ENCODE results near the gene GPR132. TPM values are rescaled to one million over a fixed set of nuclear protein-coding genes. Genes with fewer than 3 reads are reported as not detected.

GPR132 gene
- polyA plus RNA-seq, 2 of the 4 experiments (the other 2 are of a cell fraction) = 0.18 to 0.19 TPM

GRCh38 chr14:105042813-105043212, 22.4 kb downstream of the GPR132 start:
- ChIA-PET POLR2A (interaction anchor here (0.6 to 2.0 kb wide), 2 partner anchors 22 to 30 kb away, joined by 3 to 5 read pairs; partner anchors contain the start of gene CDCA4), CTCF (interaction anchor here (0.8 to 9.1 kb wide), 6 partner anchors 12 to 68 kb away, joined by 3 to 509 read pairs (median 57); partner anchors contain the start of genes CDCA4 and CLBA1)
- H3K27ac ChIP-seq = peak overlapping the region in 1 of 2 experiments; percentile 14; a peak in 1 of 6 replicates
- H3K4me2 ChIP-seq = no peak overlapping the region
- no peak for ATAC-seq
- TF ChIP-seq HOXB5 (CRISPR knock-in tag; IDR thresholded peaks at IDR 0.05) (no peak), CHD2 (IDR thresholded peaks at IDR 0.05; ENCODE audit: low read length, partially characterized antibody) (no peak), PBX3 (IDR thresholded peaks at IDR 0.05) (no peak), ZNF302 (CRISPR knock-in tag; IDR thresholded peaks at IDR 0.05) (no peak), TFCP2L1 (CRISPR knock-in tag; IDR thresholded peaks at IDR 0.05) (no peak), ESRRA (IDR thresholded peaks at IDR 0.05; ENCODE audit: borderline replicate concordance, low read length) (no peak), TP53 (CRISPR knock-in tag; IDR thresholded peaks at IDR 0.05) (no peak), BCL3 (IDR thresholded peaks at IDR 0.05) (no peak), NFE2L2 (conservative IDR thresholded peaks at IDR 0.05; ENCODE audit: low read length) (no peak), CBX2 (IDR thresholded peaks at IDR 0.05; ENCODE audit: borderline replicate concordance, low read depth) (no peak), CBX8 (IDR thresholded peaks at IDR 0.05) (no peak), HDAC2 (IDR thresholded peaks at IDR 0.05) (no peak), RARB (CRISPR knock-in tag; IDR thresholded peaks at IDR 0.05) (no peak), CTCF (IDR thresholded peaks at IDR 0.05) (no peak), PHF8 (IDR thresholded peaks at IDR 0.05; ENCODE audit: borderline replicate concordance, low read depth) (no peak)
- TF ChIP-seq, protein P1, sequence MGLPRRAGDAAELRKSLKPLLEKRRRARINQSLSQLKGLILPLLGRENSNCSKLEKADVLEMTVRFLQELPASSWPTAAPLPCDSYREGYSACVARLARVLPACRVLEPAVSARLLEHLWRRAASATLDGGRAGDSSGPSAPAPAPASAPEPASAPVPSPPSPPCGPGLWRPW (IDR thresholded peaks at IDR 0.05) = no peak
- TF ChIP-seq, protein P2, sequence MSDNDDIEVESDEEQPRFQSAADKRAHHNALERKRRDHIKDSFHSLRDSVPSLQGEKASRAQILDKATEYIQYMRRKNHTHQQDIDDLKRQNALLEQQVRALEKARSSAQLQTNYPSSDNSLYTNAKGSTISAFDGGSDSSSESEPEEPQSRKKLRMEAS (IDR thresholded peaks at IDR 0.05) = no peak
- WGBS (ENCODE audit: missing lambda C conversion rate) = 88% methylated on average over 15 of the region's 17 CpGs
- no peaks in the 10 kb centered on the region for H3K9me3 ChIP-seq
- H3K4me3 ChIP-seq = no peak overlapping the region
- no peak for FAIRE-seq
- 0 out of 3 replicates have a peak, but pooled peaks cover 4% of the 10 kb centered on the region for H3K4me1 ChIP-seq
- no peak for DNase-seq (ENCODE audit: low read depth in 1 of 2, low spot score in 1 of 2)

DNA sequence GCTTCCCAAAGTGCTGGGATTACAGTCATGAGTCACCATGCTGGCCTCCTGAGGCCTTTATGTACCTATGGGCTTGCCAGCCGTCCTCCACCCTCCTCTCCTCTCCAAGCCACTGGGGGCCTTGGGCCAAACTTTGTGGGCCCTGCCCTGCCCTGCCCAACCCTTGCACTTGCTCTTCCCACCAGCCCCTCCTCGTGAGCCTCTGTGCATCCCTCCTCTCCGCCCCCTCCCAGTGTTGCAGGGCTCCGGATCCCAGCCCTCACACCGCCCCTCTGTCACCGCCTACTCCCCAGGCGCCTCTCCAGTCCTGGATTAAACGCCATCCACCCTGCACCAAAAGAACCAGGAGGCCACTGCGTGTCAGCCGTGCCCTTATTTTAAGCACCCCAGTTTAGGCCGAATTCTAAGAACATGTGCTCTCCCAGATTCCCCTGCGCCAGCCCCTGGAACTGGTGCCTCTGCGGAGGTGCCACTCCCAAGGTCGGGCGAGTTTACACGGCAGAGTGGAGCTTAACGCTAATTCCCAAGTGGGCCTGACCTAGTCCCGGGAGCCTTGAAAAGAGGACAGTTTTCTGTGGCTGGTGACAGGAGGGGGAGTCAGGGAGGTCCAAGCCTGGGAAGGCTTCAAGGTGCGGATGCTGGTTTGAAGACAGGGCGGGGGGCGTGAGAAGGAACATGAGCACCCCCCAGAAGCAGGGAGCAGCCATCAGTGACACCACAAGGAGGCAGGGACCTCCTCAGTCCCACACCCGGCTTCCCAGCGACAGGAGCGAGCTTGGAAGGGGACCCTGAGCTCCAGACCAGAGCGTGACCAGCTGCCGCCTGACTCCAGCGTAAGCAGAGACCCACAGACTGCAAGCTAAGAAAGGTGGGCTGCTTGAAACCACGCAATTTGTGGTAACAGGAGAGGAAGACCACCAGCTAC, 23.1 kb downstream of the GPR132 start:
- Histone ChIP-seq H3K4me2 (no peak overlapping the region), H3K4me3 (no peak overlapping the region), H3K27ac (peak overlapping the region in 1 of 2 experiments; percentile 47; a peak in 2 of 6 replicates), H3K9me3 (no peaks in the 10 kb centered on the region), H3K4me1 (0 out of 3 replicates have a peak, but pooled peaks cover 4% of the 10 kb centered on the region)
- no peak for ATAC-seq
- TF ChIP-seq FOSL2 (IDR thresholded peaks at IDR 0.05) (no peak), FOSL2 (CRISPR knock-in tag; IDR thresholded peaks at IDR 0.05) (peak; percentile 40; the same call in 1 of the 2 replicates), TP53 (CRISPR knock-in tag; IDR thresholded peaks at IDR 0.05) (no peak)
- ChIA-PET POLR2A (interaction anchor here (0.6 kb wide), 1 partner anchor 29 kb away, joined by 3 read pairs; no protein-coding TSS in a partner anchor), CTCF (interaction anchor here (0.7 to 9.1 kb wide), 8 partner anchors 18 to 149 kb away, joined by 3 to 509 read pairs (median 22); partner anchors contain the start of genes CDCA4 and CLBA1)
- WGBS (ENCODE audit: missing lambda C conversion rate) = 77% methylated on average over 25 of the region's 28 CpGs
- DNase-seq (ENCODE audit: low read depth in 1 of 2, low spot score in 1 of 2) = peak in 1 of 2 experiments; percentile 36
- FAIRE-seq = no peak

Data from A549 (cell line).